22Rv1 (cell line): ENCODE results near the gene RFPL1.

Experiments
- CTCF ChIP-seq: fragments of 450-650 bp; IDR thresholded peaks from 2 replicates; pipeline ENCODE4 v1.5.1; 2017; ENCODE audit warnings: mild to moderate bottlenecking
- ZFX ChIP-seq: fragments of 450-650 bp; IDR thresholded peaks from 2 replicates; pipeline ENCODE4 v1.6.1; 2017; ENCODE audit warnings: antibody characterized with exemption, borderline replicate concordance

DNA sequence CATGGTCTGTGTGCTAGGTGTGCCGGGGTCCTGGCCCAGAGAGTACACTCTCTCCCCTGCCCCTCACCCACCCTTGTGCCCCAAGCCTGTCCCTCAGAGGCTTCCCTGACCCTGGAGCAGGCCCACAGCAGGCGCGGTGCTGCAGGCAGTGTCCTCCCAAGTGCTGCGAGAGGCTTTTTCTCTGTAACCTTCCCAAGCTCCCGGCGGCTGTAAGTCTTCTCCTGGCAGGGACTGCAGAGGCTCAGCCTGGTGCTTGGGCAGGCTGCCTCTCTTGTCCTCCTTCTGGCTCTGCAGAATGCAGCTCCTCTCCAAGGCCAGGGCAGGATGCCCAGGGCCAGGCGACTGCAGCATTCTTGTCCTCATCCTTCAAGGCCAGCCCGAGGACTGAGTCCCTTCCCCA lies 15.9 kb downstream of the RFPL1 start:
- no peak for TF ChIP-seq CTCF
- no peak for TF ChIP-seq ZFX
